ENCODE measurements around the gene SKAP1.
"Not testable (repeated sequence)": the region's sequence is repeated elsewhere in the genome, so short reads cannot be mapped to it uniquely, and the experiment has no call there.

SKAP1 gene

DNA sequence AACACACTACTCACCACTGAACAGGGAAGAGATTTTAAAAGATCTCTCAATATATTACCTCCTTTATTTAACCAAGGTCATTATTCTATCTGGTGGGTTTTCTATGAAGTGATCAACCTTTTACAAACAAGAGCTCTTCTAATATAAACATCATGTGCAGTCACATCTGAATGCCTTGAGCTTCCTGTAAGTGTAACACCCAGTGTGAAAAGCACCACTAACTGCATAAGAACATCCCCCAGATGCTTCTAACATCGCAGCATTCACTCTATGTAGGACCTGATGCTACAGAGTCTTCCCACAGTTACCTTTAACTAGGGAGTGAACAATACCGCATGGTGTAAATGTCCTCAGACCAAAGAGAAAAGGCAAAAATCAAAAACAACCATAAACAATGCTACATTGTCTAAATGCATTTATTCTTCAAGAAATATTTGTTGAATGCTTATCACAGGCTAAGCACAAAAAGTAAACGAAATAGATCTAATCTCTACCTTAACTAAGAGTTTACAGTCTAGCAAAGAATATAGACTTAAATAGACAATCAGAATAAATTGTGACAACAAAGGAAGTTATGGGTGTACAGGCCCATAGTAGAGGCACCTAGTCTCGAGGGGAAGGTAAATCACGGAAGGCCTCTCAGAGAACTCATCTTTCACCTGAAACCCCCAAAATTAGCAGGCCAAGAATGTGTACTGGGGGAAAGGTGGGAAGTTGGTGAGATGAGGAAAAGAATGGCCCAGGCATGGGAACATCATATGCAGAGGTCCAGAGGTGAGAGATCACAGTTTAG lies 16.2 kb downstream of the SKAP1 start:
- DNase-seq (ENCODE audit: low read depth in 2 of 2), result no peak

DNA sequence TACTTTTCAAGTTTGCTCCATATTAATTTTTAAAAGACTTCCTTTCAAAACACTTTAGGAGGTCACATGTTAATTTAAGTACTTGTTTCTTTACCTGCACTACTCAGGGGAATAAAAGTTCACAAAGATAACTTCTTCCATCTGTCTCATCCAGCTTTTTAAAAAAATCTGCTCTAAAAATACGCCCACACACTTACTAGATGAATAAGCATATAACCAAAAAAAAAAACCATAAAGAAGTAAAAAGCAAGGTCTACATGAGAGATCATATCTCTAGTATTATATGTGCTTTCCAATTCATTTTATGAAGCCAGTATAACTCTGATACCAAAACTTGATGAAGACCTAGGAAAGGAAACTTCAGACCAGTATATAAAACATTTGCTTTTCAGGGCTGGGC lies 17.2 kb downstream of the SKAP1 start:
- no peak for DNase-seq (ENCODE audit: low read depth in 2 of 2)

DNA sequence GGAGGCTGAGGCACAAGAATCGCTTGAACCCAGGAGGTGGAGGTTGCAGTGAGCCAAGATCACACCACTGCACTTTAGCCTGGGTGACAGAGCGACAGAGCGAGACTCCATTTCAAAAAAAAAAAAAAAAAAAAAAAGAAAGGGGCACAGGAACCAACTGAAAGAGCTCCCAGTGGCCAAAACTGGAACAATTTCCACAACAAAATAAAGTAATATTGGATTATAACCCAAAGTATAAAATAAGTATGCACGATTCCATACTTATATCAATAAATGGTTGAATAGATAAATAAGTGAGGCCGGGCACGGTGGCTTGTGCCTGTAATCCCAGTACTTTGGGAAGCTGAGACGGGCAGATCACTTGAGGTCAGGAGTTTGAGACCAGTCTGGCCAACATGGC lies 19.2 kb downstream of the SKAP1 start:
- DNase-seq (ENCODE audit: low read depth in 2 of 2), result not testable (repeated sequence)

DNA sequence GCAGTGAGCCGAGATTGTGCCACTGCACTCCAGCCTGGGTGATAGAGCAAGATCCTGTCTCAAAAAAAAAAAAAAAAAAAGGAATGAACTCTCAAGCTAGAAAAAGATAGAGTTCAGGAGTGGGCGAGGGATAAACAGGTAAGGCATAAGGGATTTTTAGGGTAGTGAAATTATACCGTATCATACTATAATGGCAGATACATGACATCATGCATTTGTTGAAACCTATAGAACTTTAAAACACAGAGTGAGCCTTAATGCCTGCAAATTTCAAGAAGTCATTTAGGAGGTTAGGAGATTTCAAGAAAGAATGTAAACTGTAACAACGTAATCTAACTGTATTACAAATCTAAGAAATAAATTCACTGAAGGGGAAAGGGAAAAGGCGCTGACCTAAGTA lies 20.4 kb downstream of the SKAP1 start:
- no peak for DNase-seq (ENCODE audit: low read depth in 2 of 2)

DNA sequence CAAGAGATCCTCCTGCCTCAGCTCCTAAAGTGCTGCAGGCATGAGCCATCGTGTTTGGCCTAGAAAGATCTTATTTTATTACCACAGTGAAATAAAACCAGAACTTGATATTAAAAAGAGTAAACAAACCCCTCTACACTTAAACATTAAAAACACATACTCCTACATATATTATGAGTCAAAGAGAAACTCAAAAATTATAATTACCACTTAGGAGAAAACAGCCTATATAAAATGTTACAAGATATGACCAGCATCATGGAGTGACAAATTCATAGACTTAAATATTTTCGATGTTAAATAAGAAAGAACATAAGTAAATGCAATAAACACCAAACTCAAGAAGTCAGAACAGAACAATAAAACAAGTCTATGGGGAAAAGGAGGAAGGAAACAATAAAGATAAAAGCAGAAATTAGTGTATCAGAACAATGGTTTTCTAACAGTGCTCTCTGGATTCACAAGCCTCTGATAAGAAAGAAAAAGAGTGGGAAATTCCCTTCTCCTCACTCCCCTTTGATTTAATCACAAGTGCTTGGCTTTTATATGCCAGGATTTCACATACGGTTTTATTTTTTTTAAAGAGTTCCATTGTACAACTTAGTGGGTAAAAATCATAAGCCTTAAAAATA lies 23.0 kb downstream of the SKAP1 start:
- no peak for DNase-seq (ENCODE audit: low read depth in 2 of 2)

DNA sequence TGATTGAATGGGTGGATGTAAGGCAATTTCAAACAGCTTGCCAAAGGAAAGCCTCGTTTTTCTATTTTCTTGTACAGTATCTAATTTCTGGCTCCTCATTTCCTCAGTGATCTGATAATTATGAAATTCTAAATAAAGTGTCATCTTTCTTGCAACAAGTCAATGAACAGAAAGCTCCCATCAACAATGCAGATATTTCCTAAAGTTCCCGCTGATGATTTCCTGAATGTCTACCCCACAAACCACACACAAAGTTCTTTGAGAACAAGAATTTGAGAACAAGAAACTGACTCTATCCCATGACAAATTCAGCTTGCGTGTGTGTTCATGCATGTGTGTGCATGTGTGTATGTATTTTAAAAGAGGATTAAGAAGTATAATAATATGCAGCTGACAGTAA lies 35.2 kb downstream of the SKAP1 start:
- no peak for DNase-seq (ENCODE audit: low read depth in 2 of 2)

DNA sequence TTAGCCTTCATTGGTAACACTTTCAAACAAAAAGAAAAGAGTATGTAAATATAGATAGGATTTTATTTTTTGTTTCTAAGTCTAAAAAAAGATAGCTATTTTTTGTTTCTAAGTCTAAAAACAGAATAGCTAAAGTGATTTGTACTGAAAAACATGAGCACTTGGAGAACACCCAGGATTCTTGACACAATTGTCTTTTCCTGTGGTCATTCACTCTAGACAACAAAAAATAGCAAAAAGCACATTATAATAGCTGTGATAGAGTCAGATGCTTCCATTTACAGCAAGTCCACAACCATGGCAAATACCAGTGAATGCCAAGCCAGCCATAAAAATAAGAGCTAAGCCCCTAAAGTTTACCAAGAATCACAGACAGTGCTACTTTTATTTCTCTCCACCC lies 36.7 kb downstream of the SKAP1 start:
- DNase-seq (ENCODE audit: low read depth in 2 of 2), result no peak

DNA sequence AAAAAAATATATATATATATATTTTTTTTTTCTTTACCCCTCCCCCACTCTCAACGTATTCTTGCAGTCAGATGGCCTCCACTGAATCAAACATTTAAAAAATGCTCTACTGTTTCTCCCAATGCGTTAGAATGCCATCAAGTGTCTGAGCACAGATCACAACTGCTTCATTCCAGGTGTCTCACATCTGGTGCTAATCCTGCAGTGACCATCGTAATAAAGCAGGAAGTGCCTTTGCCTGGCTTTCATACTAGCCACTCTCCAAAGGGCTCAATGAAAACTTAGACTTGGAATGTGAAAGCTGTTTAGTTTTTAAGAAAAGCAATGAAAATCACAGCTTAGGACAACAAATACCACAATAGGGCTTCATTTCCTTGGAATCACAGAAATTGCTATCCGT lies 37.2 kb downstream of the SKAP1 start:
- DNase-seq (ENCODE audit: low read depth in 2 of 2), result no peak

DNA sequence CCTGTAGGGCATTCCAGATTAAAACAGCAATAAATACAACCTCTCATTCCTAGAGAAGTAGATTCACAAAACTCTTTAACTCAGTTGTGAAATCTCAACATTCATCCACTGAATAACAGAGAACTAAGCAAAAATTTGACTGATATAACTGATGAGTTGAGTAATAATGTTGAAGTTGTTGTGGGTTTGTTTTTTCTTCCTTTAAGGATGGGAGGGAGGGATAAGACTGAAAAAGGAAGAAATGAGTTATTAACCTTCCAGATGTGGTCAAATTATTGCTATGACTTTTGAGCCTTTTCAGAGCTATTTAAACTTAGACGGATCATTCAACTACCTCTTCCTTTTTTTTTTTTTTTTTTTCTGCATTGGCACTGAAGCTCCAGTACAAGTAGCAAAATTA lies 38.6 kb downstream of the SKAP1 start:
- DNase-seq (ENCODE audit: low read depth in 2 of 2), result no peak

DNA sequence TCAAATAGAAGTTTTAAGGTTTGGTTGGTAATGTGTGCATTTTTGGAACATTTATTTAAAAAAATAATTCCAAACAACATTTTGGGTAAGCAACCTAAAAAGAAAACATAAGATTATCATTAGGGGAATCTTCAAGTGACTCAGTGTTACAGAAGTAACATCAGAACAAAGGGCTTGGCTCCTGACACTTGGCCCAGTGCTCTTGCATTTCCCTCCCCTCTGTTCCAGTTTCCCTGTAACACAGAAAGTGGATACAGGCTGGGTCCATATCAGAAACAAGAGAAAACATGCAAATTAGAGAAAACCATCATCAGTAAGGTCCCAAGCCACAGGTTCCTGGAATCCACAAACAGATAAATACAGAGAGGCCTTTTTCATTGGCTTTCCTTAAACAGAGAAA lies 40.1 kb downstream of the SKAP1 start:
- DNase-seq (ENCODE audit: low read depth in 2 of 2), result no peak

DNA sequence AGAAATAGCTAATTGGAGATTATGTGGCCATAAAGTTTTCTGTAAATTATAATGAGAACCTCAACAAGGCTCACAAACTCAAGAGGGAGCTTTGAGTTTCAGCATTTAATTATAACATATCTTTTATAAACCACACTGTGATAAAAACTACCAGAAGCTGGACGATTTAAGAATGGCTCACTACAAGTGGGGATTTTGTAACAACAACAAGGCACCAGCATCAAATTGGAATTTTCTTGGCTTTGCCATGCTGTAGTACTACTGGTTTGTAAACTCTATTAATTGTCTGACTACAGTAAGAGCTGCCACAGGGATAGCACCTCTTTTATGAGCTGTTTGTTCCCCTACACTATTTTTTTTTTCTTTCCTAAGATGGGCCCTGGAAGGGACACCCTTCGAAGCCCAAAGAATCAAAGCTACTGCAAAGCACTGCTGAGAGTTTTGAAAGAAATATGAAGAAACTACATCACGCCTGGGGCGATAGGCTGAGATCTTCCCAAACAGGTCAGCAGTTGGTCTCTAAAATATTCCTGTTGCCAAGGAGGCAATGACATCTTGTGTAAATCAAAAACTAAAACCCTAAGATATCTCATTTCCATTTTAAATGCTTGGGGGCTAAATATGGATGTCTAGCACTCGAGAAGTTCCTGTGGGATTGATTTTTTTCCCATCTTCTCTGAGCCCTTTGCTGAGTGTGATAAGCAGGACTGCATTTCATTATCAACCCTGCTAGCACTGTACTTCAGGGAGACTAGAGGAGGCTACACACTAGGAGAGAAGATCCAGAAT lies 40.9 kb downstream of the SKAP1 start:
- DNase-seq (ENCODE audit: low read depth in 2 of 2), result no peak

DNA sequence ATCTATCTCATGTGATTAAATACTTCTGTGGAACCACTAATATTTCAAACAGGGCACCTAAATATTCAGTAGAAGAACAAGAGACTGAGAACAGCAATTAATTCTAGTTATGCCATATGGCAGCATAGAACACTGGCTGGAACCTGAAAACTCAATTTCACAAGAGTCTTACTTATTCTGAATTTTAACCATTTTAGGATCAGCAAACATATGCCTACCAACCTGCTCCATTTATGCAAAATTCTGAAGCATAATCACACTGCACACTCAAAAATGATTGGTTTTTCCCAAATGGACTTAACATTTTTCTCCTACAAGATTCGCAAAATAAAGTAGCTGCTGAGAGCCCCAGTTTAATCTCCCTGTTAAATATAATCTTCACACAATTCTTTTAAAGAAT lies 43.2 kb downstream of the SKAP1 start:
- DNase-seq (ENCODE audit: low read depth in 2 of 2), result no peak

DNA sequence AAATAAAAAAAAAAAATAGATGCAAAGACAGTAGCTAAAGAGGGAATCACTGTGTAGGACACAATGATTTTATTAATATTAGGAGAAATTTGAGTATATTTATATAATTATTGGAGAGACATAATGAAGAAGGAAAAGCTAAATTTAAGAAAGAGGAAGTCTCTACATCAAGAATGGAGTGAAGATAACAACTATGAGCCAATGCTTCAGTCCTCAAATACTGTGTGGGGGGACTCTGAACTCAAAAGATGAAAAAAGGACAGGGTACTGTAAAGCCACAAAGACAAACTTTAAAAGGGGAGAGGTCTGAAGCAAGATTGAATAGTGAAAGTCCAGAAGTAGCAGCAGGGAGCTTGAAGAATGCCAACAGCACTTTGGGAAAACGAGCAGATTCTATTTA lies 44.7 kb downstream of the SKAP1 start:
- no peak for DNase-seq (ENCODE audit: low read depth in 2 of 2)

DNA sequence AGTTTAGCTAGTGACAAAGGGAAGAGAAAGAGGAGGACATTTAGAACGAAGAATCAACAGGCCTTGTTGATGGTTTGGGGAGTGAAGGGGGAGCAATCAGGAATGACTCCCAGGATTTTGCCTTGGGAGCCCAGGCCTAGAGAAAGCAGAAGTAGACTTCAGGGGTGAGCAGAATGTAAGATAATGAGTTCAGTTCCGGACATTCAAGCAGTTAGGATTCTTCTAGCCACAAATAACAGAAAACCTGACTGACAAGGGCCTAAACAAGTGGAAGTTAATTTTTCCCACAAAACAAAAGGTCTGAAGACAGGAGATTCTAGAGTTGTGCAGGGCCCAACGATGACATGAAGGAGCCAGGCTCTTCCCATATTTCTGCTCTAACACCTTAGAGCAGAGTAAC lies 45.9 kb downstream of the SKAP1 start:
- DNase-seq (ENCODE audit: low read depth in 2 of 2), result no peak

DNA sequence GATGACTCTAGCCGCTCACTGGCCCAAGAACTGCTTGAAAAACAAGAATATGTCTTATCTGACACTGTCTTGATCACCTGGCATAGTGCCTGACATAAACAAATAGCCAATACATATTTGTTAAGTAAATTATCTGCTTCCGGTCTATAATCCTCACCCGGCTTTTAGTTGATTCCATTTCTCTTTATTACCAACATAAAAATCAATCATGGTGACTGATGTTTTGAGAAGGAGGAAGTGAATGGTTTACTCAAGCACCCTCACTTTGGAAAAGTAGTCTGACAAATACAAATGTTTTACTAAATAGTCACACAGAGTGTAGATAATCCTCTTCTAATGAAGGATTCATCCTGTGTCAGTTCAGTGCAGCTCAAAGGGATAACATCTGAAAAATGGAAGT lies 47.0 kb downstream of the SKAP1 start:
- no peak for DNase-seq (ENCODE audit: low read depth in 2 of 2)

DNA sequence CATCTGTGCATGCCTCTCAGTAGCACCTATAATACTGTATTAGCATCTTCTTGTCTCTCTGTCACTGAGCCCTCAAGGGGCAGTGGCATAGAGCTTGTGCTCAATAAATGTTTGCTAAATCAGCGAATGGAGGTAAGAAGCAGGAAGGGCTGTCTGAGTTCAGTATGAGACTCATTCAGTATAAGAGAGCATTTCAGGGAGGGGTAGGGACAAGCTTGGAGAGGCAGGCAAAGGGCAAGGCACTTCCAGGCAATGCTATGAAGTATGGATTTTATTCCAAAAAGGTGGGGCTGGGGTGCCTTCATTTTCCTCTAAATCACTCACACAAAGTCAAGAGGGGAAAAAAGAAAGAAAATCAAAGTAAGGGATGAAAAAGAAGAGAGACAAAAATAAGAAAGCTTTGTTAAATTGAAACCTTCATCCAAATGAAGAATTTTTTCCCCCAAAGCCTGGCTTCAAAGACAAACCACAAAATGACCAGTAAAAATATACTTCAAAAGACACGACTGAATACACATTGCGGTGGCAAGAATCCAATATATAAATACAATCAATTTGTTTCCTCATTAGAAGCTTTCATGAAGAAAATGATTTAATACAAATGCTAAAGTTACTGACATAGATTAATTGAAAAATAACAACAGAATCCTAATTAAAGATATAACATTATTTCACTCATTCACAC lies 51.2 kb downstream of the SKAP1 start:
- DNase-seq (ENCODE audit: low read depth in 2 of 2), result no peak

DNA sequence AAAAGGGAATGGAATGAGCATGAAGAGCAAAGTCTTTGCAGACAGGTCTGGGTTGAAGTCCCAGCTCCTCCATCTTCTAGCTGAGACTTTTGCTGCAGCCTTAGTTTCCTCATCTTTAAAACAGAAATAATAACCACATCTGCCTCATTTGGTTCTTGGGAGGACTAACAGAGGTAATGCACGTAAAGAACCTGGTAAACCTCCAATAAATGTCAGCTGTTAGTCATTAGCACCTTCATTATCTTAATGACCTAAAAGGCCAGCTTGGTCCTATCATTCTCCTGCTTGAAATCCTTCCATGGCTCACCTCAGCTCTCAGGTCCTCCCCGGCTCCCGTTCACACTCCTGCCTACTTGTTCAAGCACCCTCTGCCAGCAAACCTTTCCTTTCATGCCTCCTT lies 51.8 kb downstream of the SKAP1 start:
- DNase-seq (ENCODE audit: low read depth in 2 of 2), result no peak

DNA sequence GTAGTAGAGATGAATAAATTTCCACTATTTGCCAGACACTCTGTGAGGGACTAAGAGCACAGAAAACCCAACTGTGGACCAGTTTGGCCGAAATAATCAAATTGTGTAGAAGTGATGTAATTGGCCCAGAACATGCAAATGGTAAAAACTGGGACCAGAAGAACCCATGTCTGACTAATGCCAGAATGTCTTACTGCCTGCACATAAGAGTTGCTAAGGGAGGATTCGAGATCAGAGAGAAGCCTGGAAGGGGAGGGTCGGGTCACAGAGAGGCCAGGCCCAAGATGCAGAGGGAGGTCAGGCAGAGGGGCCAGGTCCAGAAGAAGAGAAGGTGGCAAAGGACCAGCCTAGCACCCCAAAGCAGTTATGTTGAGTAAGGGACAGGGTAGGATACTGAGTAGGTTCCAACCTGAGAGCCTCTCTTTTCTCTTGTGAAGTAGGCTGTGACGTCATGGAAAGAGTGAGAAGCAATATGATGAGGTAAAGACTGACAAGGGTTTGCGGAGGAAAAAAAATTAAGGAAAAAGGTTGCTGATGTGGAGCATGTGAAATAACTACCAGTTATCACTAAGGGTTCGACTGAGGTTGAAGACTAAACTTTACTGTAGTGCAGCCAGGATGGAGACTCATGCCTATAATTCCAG lies 53.2 kb downstream of the SKAP1 start:
- no peak for DNase-seq (ENCODE audit: low read depth in 2 of 2)

DNA sequence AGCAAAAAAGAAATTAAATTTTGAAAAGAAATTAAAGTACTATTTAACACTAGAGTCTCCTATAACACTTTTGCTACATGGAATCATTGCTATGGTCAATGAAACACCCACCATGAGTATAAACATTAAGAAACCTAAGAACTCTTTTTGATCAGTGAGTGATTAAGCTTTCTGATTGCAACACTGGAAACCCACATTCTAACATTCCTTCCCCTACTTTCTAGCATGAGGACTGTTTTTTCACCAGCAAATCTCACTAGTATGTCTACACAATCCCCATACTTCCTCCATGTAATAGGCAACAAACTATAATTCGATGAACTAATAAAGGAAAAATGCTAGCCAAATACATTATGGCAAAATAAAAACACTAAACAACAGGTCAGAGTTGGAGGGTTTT lies 54.7 kb downstream of the SKAP1 start:
- no peak for DNase-seq (ENCODE audit: low read depth in 2 of 2)

DNA sequence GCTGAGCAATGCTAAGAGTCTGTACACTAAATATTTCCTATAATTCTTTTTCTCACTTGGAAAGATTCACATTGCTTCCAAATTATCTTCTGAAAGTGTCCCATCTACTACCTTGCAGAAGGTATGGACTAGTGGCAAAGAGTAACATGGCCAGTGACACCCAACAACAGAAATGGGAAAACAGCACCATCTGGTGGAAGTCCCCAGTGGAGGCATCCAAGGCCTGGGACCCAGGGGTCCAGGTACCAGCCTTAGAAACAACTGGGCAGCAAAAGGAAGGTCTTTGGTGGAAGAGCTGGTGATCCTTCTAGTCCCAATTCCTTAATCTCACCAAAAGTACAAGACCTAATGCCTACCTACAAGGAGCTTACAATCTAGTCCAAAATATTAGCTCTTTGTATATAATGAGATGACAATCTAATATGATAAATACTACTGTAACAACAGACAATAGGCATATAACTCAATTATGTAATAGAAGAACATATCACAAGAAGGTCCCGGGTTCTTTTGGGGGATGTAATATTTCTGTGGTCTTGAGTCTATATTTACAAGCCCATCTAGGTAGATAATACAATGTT lies 55.3 kb downstream of the SKAP1 start:
- no peak for DNase-seq (ENCODE audit: low read depth in 2 of 2)

DNA sequence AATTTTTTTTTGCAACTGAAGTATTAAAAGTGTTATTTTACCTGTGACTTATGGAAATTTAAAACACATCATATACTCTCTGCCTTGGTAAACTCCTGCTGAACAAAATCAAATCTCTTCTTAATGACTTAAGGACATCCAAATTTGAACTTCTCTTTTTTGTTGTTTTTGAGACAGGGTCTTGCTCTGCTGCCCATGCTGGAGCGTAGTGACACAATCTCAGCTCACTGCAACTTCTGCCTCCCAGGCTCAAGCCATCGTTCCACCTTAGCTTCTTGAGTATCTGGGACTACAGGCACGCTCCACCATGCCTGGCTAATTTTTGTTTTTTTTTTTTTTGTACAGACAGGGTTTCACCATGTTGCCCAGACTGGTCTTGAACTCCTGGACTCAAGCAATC lies 56.1 kb downstream of the SKAP1 start:
- DNase-seq (ENCODE audit: low read depth in 2 of 2), result no peak

Measured in stimulated activated CD8-positive, alpha-beta memory T cell treated with anti-CD3 and anti-CD28 coated beads, Interleukin-2, amount 100 ng/mL, for 1 hour (primary cell).